HG03097 (cell line): ENCODE data around the gene RNF212B.
"Not testable (repeated sequence)": the region's sequence is repeated elsewhere in the genome, so short reads cannot be mapped to it uniquely, and the experiment has no call there.

Source experiments
- ATAC-seq: cut with Tn5 transposase; IDR thresholded peaks from one replicate; pipeline ENCODE4 v1.9.1; 2021; ENCODE audit not compliant: unreplicated experiment, low FRiP score

The RNF212B gene

DNA sequence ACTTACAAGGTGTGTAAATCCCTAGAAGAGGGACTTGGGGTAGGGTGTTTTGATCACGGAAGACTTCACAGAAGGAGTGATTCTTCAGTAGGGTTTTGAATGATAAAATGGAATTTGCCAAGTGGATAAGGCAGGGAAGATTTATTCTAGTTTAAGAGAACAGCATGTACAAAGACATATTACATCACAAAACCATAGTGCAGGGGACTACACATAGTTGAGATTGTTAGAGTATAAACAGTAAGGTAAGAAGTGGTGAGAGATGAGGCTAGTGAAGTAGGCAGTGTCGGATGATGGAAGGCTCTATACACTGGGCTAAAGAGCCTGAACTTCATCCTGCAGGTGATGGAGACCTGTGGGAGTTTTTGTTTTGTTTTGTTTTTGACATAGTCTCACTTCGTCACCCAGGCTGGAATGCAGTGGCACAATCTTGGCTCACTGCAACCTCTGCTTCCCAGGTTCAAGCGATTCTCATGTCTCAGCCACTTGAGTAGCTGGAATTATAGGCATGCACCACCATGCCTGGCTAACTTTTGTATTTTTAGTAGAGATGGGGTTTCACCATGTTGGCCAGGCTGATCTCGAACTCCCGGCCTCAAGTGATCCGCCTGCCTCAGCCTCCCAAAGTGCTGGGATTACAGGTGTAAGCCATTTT lies 3.5 kb downstream of the RNF212B start:
- ATAC-seq = not testable (repeated sequence)

DNA sequence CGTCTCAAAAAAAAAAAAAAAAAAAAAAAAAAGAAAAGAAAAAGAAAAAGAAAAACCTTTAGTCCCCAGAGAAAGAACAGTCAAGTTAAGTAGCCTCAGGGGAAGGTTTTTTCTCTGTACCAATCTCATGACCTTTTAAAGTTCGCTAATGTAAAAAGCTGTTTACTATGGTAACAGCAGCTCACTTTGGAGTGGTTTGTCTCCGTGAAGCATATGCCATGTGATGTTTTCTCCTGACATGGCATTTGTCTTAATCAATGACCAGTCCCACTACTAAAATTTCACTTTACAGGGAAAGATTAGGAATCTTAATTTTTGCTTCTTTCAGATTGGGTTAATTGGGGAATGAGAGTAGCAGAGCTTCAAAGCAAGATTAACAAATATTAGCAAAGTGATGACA lies 4.3 kb downstream of the RNF212B start:
- ATAC-seq = no peak

DNA sequence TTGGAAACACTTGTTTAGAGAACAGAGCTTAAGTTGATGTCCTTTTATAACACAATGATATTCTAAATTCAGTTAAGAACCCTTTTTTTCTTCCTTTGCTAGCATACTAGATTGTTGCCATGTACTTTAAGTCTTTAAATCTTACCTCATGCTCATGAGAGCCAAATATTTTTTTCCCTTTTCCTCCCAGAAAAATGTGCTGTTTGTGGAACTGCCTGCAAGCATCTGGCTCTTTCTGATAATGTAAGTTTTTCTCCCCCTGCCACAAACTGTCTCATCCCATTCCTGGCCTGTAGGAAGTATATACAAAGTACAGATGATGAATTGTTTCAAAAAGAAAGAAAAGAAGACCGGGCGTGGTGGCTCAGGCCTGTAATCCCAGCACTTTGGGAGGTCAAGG lies 5.3 kb downstream of the RNF212B start:
- no peak for ATAC-seq

DNA sequence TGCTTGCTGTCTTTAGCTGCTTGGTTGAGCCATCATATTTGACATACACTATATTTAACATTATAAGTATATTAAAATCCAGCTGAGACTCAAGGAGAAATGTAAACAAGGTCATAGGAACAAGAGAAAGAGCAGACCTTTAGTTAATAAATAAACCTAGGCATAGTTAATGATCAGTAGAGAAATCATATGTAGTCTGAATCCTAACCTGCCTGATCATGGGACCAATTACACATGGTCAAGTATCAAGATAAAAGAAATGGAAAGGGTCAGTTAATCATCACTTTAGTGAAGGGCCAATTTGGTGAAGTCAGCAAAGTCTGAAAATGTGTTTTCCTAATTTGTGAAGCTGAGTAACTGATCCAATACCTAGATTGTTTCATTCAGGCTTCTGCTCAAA lies 7.5 kb downstream of the RNF212B start:
- ATAC-seq = no peak

DNA sequence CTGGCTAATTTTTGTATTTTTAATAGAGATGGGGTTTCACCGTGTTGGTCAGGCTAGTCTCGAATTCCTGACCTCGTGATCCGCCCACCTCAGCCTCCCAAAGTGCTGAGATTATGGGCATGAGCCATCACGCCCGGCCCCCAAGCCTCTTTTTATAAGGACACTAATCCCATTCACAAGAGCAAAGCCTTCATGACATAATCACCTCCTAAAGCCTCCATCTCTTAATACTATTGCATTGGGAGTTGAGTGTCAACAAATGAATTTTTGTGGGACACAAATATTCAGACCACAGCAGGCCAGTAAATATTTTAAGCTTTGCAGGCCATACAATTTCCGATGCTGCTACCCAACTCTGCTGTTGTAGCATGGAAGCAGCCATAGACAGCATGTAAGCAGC lies 10.9 kb downstream of the RNF212B start:
- no peak for ATAC-seq

DNA sequence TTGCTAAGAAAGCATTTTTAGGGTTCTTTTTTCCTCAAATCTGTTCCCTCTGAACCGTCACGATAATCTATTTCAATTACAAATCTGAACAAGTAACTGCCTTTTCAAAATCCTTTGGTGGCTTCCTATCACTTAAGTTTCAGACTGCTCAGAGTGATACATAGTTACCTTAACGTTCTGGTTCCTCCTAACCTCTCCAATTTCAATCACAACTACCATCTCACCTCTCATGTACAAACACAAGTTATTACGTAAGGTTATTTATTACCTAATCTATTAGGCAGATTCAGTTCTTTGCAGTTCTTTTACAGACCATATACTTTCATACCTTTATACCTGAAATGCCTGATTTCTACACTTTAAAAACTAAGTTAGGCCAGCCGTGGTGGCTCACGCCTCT lies 12.1 kb downstream of the RNF212B start:
- no peak for ATAC-seq

DNA sequence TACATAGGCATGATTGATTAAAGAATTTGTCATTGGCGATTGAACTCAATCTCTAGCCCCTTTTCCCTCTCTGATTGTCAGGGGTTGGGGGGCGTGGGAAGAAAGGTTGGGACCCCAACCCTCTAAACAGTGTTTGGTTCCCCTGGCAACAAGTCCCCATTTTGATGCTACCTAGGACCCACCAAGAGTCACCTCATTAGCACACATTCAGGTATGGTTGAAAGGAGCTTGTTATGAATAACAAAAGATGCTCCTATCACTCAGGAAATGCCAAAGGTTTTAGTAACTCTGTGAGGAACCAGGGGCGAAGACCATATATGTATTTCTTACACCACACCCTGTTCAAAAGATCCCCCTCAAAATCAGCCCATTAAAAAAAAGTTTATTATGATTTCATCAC lies 14.3 kb downstream of the RNF212B start:
- no peak for ATAC-seq

DNA sequence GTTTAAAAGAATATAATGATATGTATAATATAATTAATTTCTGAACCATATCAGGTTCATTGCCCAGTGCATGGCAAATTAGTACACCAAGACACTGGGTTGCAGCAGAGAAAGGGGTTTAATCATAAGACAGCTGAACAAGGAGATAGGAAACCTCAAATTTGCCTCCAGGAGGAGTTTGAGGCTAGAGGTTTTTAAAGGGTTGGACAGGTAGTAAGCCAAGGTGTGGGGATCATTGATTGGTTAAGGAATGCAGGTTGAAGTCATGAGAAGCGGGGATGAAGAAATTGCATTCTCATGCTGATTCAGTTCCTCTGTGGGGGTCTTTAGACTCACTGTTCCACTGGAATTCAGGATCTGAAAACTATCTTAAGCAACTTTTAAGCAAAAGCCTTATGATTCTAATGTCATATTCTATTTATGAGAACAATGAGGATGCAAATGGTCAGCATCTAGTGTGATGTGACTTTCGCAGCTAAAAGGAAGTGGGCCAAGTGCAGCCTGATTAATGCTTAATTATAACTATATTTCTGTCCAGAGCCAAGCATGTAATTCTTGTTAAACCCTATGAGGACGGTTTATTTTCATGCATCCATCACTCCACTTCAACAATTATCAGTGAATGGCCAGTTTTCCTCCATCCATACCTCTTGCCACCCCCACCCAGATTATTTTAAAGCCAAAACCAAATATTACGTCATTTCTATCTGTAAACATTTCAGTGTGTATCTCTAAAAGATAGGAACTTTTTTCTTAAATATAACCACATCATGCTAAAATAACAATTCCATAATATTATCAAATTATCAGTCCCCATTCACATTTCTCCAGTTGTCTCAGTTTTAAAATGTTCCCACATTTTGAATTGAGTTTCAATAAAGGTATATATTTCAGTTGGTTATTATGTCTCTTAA lies 14.9 kb downstream of the RNF212B start:
- no peak for ATAC-seq

DNA sequence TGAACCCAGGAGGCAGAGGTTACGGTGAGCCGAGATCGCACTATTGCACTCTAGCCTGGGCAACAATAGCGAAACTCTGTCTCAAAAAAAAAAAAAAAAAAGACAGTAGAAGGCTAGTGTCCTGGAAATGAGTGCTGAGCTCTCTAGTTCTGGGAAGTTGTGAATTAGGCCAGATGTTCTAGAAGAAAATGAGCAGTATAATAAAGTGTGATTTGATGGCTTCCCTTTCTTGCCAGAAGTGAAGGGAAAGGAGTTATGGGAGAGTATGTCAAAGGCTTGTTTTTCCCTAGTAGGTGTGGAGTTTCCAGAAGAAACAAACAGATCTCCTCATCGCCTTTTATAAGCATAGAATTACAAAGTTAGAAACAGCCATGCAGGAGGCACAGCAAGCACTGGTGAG lies 20.5 kb downstream of the RNF212B start:
- ATAC-seq = no peak

DNA sequence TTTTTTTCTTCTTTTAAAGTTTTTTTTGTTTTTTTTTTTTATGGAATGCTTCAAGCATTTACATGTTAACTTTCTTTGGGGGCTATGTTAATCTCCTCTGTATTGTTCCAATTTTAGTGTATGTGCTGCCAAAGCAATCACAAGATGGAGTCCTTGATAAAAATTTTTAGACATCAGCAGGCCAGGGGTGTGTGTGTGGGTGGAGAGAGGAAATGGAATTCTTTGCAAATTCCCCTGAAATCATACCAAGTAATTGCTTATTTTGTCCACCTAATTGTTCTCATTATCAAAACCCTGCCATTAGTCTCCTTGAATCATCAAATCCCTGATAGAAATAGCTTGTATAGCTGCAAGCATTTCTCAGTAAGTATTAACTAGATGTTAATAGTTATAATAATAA lies 21.7 kb downstream of the RNF212B start:
- ATAC-seq = no peak

DNA sequence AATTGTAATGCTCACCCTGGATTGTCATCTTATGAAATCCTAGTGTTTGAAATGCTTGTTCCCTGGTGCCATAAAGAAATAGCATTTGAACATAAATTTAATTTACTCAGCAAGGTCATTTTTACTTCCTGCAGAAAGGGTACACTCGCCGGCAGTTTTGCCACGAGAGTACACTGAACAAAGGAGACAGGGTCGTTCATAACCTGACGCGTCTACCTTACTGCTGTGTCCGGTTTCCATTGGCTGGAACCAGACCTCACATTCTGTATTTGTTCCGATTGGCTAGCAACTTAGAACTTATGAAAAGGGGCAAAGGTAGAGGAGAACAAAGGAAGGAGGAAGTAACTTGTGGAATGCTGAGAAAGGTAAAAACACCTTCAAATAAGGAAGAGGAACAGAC lies 23.1 kb downstream of the RNF212B start:
- ATAC-seq = not testable (repeated sequence)

DNA sequence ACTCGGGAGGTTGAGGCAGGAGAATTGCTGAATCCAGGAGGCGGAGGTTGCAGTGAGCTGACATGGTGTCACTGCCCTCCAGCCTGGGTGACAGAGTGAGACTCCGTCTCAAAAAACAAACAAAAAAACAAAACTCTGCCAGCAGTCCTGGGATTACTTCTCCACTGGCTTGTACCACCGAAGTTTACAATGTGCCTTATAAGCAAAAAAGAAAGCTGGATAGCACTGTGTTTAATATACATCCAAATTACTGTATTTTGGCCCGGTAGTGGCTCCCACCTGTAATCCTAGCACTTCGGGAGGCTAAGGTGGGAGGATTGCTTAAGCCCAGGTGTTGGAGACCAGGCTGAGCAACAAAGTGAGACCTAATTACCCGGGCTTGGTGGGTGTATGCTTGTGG lies 31.5 kb downstream of the RNF212B start:
- no peak for ATAC-seq

DNA sequence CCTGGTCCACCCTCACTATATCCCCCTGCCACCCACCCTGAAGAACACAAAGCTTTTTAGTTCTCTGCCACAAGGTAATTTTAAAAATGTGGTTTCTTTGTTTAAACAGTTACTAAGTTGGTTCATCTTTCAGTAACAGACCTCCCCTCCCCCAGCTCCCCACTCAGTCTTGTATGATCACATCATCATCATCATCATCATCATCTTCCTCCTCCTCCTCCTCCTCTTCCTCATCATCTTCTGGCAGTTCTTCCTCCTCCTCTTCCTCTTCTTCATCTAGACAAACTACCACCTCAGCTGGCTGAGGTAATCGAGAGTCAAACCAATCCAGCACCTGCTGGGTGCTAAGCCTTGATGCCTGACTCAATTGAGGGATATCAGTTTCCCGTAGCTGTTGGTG lies 37.7 kb downstream of the RNF212B start:
- no peak for ATAC-seq

DNA sequence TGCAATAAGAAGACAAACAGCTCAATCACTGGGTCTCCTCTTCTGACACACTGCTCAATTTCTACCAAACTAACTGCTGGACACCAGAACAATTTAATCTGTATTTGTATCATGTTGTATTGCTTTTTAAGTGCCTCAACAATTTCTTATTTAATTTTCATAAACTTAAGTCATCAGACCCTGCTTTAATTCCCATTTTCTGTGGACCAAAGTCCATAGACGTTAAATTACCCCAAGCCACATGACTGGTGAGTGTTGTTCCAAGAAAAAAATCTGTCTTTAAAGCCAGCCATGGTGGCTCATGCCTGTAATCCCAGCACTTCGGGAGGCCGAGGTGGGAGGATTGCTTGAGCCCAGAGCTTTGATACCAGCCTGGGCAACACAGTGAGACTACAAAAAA lies 39.5 kb downstream of the RNF212B start:
- ATAC-seq = no peak

DNA sequence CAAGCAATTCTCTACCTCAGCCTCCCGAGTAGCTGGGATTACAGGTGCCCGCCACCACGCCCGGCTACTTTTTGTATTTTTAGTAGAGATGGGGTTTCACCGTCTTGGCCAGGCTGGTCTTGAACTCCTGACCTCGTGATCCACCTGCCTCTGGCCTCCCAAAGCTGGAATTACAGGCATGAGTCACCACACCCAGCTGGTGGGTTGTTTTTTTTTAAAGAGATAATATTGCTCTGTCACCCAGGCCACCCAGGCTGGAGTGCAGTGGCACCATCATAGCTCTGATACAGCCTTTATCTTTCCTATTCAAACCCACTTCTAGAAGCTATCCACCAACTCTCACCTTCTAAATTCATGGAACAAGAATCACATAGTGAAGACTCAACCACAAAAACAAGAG lies 40.2 kb downstream of the RNF212B start:
- not testable (repeated sequence) for ATAC-seq

DNA sequence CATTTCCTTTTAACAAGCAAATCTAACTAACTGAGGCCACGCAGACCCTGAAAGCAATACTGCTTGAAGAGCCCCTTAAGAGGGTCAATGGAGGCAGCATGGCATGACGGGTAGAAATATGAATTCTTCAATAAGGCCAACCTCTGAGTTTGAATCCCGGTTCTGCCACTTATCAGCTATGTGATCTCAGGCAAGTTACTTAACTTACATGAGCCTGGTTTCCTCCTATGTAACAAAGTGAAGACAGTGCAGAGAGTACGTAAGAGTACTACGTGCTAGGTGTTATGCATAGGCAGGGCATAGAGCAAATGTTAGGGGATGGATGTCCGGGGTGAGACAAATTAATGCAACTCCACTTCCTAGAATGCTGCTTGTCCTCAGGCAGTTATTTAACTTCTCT lies 43.5 kb downstream of the RNF212B start:
- no peak for ATAC-seq

DNA sequence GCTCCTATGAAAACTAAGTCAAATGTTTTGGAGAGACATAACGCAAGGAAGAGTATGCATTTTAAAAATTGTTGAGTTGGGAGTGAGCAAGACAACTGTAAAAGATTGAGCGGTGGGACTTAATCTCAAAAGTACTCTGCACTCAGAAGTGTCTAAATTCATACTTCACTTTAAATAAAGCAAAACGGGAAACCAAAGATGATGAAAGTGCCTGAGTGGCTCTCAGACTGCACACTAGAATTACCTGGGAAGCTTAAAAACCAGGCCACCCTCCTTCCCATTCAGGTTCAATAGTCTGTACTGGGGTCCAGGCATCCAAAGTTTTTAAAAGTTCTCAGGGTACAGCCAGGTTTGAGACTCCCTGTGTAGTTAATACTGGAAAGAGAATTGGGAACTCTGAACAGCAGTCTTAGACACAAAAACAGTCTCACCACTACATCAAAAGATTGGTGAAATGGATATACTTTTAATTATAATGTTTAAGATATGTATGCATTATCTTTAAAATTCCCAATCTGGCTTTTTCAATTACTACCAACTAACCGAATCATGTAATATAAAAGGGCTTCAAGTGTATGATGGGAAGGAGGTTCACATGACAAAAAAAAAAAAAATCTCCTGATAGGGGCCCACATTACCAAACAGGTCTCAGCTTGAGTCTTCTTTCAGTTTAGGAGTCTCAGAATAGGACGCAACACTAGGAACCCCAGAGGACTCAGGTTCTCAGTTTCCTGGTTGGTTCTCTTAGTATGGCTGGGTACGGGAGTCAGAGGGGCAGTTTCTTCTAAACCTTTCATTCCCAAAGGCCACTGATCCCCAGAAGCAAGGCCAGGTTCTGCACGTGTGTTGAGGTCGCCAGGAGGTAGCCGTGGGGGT lies 47.2 kb downstream of the RNF212B start:
- ATAC-seq = no peak

DNA sequence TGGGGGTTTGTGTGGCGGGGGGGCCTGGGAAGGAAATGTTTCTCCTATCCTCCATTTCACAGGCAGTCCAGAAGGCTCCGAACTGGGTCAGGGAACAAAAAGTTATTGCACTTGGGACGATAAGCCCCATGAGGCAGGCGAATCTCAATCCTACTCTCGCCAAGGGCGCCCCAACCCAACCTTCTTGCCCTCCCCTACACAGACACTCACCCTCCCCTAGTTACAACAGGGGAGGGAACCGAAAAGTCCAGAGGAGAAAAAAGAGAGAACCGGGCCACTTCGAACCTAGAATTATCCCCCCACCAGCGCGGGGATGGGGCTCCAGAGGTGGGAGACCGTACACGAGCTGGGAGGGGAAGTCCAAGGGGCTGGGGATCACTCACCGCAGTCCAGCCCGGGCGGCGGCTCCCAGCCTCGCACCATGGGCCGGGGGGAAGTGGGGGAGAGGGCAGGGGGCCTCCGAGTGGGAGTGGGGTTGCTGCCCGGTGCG lies 47.8 kb downstream of the RNF212B start:
- ATAC-seq = peak; percentile 25

DNA sequence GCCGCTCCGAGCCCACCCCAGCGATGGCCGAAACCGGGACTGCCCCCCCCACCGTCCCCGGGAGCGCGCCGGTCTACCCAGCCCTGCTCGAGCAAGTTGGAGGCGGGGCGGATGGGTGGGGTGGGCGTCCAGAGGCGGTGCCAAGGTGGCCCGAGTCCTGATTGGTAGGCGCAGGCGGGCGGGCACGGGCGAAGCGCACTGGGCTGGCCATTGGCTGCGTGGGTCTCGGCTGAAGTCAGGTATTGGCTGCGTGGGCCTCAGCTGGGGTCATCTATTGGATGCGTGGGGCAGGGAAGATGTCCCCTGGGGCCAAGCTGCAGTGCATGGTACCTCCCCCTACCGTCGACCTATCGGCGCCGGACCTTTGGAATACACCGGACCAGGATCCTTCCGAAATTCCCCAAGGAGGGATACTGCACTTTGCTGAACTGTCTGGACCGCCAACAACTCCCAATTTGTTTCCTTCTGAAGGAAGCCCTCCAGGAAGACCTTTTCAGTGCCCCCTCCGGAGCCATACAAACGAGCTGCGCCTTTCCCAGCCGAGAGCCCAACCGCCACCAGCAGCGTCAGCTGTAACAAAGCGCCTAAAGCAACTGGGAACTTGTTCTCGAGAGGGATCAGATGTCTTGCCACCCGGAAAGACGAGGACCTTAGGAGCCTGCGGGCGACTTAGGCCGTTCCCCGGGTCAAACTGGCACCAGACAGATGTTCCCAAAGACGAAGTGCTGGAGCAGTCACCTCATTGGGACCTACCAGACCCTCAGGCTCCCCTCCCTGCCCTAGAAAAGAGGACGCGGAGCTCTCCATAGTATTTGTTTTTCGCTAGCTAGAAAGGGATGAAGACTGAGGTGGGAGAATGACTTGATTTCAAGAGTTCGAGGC lies 48.5 kb downstream of the RNF212B start, which contains the start of gene HOMEZ:
TSS of gene HOMEZ (minus strand) at position 113 of the 882 bp plus-strand sequence. CDS start 180 bp downstream, outside the sequence.
- peak; percentile 96 for ATAC-seq
